Breast epithelium (tissue), 3 donors: ENCODE data around the gene CD8B2.

Source experiments
- CTCF ChIP-seq, 3 donors: fragments of 450-650 bp; IDR thresholded peaks; one replicate each; pipeline ENCODE4 v1.5.1; 2016 to 2017; ENCODE audit warnings: antibody characterized with exemption in 3 of 3, mild to moderate bottlenecking in 3 of 3, moderate library complexity in 3 of 3
- POLR2A ChIP-seq: fragments of 450-650 bp; IDR thresholded peaks from one replicate; pipeline ENCODE4 v1.6.1; 2016; ENCODE audit warnings: antibody characterized with exemption, mild to moderate bottlenecking, moderate library complexity

GRCh38 chr2:106552921-106553320 is 65.8 kb downstream of the CD8B2 start:
- TF ChIP-seq CTCF (IDR thresholded peaks at IDR 0.05) = no peak
- no peak for TF ChIP-seq POLR2A
